MCF 10A (cell line): ENCODE results near the gene CHCHD3. TPM values are rescaled to one million over a fixed set of nuclear protein-coding genes. Genes with fewer than 3 reads are reported as not detected.
"Not testable (repeated sequence)": the region's sequence is repeated elsewhere in the genome, so short reads cannot be mapped to it uniquely, and the experiment has no call there.

Experiments
- BruUV-seq: library from RNA; stranded (reverse); fragments of 400-500 nt; replicated peaks from 2 replicates; lab custom pipeline; 2021; lab: Mats Ljungman, UMichigan
- CTCF ChIA-PET: fragments of 300-600 bp; sonication (Branson Sonifier 250); formaldehyde crosslinking; extraction: SDS; loops from one replicate; lab custom pipeline; 2021; ENCODE audit warnings: antibody characterized with exemption, inconsistent platforms; lab: Yijun Ruan, JAX
- POLR2A ChIA-PET: fragments of 300-600, 350-650 bp; sonication (Branson Sonifier 250); formaldehyde crosslinking; extraction: SDS; loops from one replicate; lab custom pipeline; 2020; ENCODE audit warnings: antibody characterized with exemption, inconsistent platforms; lab: Yijun Ruan, JAX
- DNase-seq: peaks from one replicate; pipeline ENCODE4 v3.0.0-alpha.2; 2018; ENCODE audit not compliant: unreplicated experiment
- H3K27ac Mint-ChIP-seq: one replicate; pipeline ENCODE4 v1.8.0; 2022; ENCODE audit warnings: mild to moderate bottlenecking, low read depth, mixed read lengths; ENCODE audit not compliant: unreplicated experiment
- H3K27me3 Mint-ChIP-seq: one replicate; pipeline ENCODE4 v1.8.0; 2022; ENCODE audit warnings: mixed read lengths; ENCODE audit not compliant: insufficient read depth, unreplicated experiment
- H3K36me3 Mint-ChIP-seq: one replicate; pipeline ENCODE4 v1.8.0; 2022; ENCODE audit warnings: mild to moderate bottlenecking, moderate library complexity, mixed read lengths; ENCODE audit not compliant: insufficient read depth, unreplicated experiment
- H3K4me1 Mint-ChIP-seq: one replicate; pipeline ENCODE4 v1.8.0; 2022; ENCODE audit warnings: mixed read lengths; ENCODE audit not compliant: insufficient read depth, unreplicated experiment
- H3K4me3 Mint-ChIP-seq: one replicate; pipeline ENCODE4 v1.8.0; 2022; ENCODE audit warnings: mild to moderate bottlenecking, moderate library complexity, mixed read lengths; ENCODE audit not compliant: unreplicated experiment
- H3K9me3 Mint-ChIP-seq: one replicate; pipeline ENCODE4 v1.8.0; 2022; ENCODE audit warnings: mixed read lengths; ENCODE audit not compliant: unreplicated experiment
- CTCF ChIP-seq: fragments of 200-600 bp; IDR thresholded peaks from one replicate; pipeline ENCODE4 v1.8.0; 2022; ENCODE audit warnings: antibody characterized with exemption, mild to moderate bottlenecking; ENCODE audit not compliant: unreplicated experiment
- intact Hi-C: fragments of 100-400 bp; cut with micrococcal nuclease; formaldehyde crosslinking; loops from 2 replicates; pipeline ENCODE4 v1.14.1; 2022
- total RNA-seq: library from RNA; stranded (reverse); gene quantifications from 2 replicates; pipeline ENCODE4 v1.2.3, GENCODE V29; 2022

Gene CHCHD3
- total RNA-seq, 1 experiment from 2014 or later = 102 TPM

- DNase-seq = no peak
- no peaks in the 10 kb centered on the region for H3K4me1 Mint-ChIP-seq
- H3K36me3 Mint-ChIP-seq = no peaks in the 10 kb centered on the region
- intact Hi-C loops = no loop called here
- ChIA-PET CTCF (interaction anchor here (1.0 kb wide), 1 partner anchor 8 kb away, joined by 3 read pairs; no protein-coding TSS in a partner anchor), POLR2A (no interaction called here)
- no peak for TF ChIP-seq CTCF
- no peak overlapping the region for H3K27ac Mint-ChIP-seq
- BruUV-seq = no TSS peak
- H3K27me3 Mint-ChIP-seq = no peaks in the 10 kb centered on the region
- no peak overlapping the region for H3K4me3 Mint-ChIP-seq
- H3K9me3 Mint-ChIP-seq = no peaks in the 10 kb centered on the region
These were observed 41.2 kb downstream of the CHCHD3 start for GRCh38 chr7:133040674-133041073.

- H3K27ac Mint-ChIP-seq = no peak overlapping the region
- ChIA-PET POLR2A (no interaction called here), CTCF (interaction anchor here (0.7 kb wide), 1 partner anchor 47 kb away, joined by 3 read pairs; no protein-coding TSS in a partner anchor)
- DNase-seq = no peak
- no peak overlapping the region for H3K4me3 Mint-ChIP-seq
- H3K9me3 Mint-ChIP-seq = no peaks in the 10 kb centered on the region
- H3K27me3 Mint-ChIP-seq = no peaks in the 10 kb centered on the region
- H3K36me3 Mint-ChIP-seq = no peaks in the 10 kb centered on the region
- BruUV-seq = no TSS peak
- intact Hi-C loops = no loop called here
- TF ChIP-seq CTCF = no peak
- H3K4me1 Mint-ChIP-seq = no peaks in the 10 kb centered on the region
These were observed 41.7 kb downstream of the CHCHD3 start for GRCh38 chr7:133040178-133040577.

GRCh38 chr7:133039614-133040013, 42.3 kb downstream of the CHCHD3 start:
- H3K27ac Mint-ChIP-seq = no peak overlapping the region
- no peaks in the 10 kb centered on the region for H3K4me1 Mint-ChIP-seq
- H3K36me3 Mint-ChIP-seq = no peaks in the 10 kb centered on the region
- H3K27me3 Mint-ChIP-seq = no peaks in the 10 kb centered on the region
- POLR2A ChIA-PET = no interaction called here
- no peak for TF ChIP-seq CTCF
- CTCF ChIA-PET = interaction anchor here (0.7 kb wide), 1 partner anchor 47 kb away, joined by 3 read pairs; no protein-coding TSS in a partner anchor
- no peaks in the 10 kb centered on the region for H3K9me3 Mint-ChIP-seq
- H3K4me3 Mint-ChIP-seq = no peak overlapping the region
- intact Hi-C loops = no loop called here
- BruUV-seq = no TSS peak
- no peak for DNase-seq

- DNase-seq = no peak
- Mint-ChIP-seq H3K36me3 (no peaks in the 10 kb centered on the region), H3K4me1 (no peaks in the 10 kb centered on the region), H3K9me3 (no peaks in the 10 kb centered on the region), H3K27ac (no peak overlapping the region), H3K4me3 (no peak overlapping the region), H3K27me3 (no peaks in the 10 kb centered on the region)
- CTCF ChIA-PET = no interaction called here
- POLR2A ChIA-PET = no interaction called here
- intact Hi-C loops = no loop called here
- BruUV-seq = no TSS peak
- no peak for TF ChIP-seq CTCF
These were observed 45.6 kb downstream of the CHCHD3 start for GRCh38 chr7:133036289-133036688.

GRCh38 chr7:133035240-133035639, 46.6 kb downstream of the CHCHD3 start:
- H3K4me3 Mint-ChIP-seq, DNase-seq, intact Hi-C loops, CTCF ChIA-PET, H3K27ac Mint-ChIP-seq, H3K36me3 Mint-ChIP-seq, H3K27me3 Mint-ChIP-seq, H3K9me3 Mint-ChIP-seq, H3K4me1 Mint-ChIP-seq, POLR2A ChIA-PET, BruUV-seq: not testable (repeated sequence)
